Measurements from ENCODE around the gene GPATCH2L.

GRCh38 chr14:76136476-76137110, 15.1 kb upstream of the GPATCH2L start:
- no peak for TF ChIP-seq ZNF398 (tag by site-specific recombination; IDR thresholded peaks at IDR 0.05)
- TF ChIP-seq ZNF148 (tag by site-specific recombination; IDR thresholded peaks at IDR 0.05; ENCODE audit: borderline replicate concordance), result no peak
- no peak for TF ChIP-seq CTCF (tag by site-specific recombination; IDR thresholded peaks at IDR 0.05)
- TF ChIP-seq ZNF501 (tag by site-specific recombination; IDR thresholded peaks at IDR 0.05), result no peak
- no peak for TF ChIP-seq REST (tag by site-specific recombination; IDR thresholded peaks at IDR 0.05)
- TF ChIP-seq ZBTB1 (tag by site-specific recombination; IDR thresholded peaks at IDR 0.05), result no peak
- no peak for TF ChIP-seq ZBTB49 (tag by site-specific recombination; IDR thresholded peaks at IDR 0.05; ENCODE audit: low read depth)
- no peak for TF ChIP-seq BCL11A (tag by site-specific recombination; IDR thresholded peaks at IDR 0.05; ENCODE audit: low read depth)
- TF ChIP-seq REPIN1 (tag by site-specific recombination; IDR thresholded peaks at IDR 0.05; ENCODE audit: low read depth), result no peak
- no peak for TF ChIP-seq ZNF391 (tag by site-specific recombination; IDR thresholded peaks at IDR 0.05; ENCODE audit: borderline replicate concordance, low read depth)
- TF ChIP-seq TCF7L2 (IDR thresholded peaks at IDR 0.05; ENCODE audit: borderline replicate concordance, low read depth, low read length), result no peak
- TF ChIP-seq TRIM28 (IDR thresholded peaks at IDR 0.05; ENCODE audit: borderline replicate concordance, low read length), result no peak
- TF ChIP-seq ZNF510 (tag by site-specific recombination; IDR thresholded peaks at IDR 0.05; ENCODE audit: insufficient replicate concordance), result no peak
